Activated CD4-positive, alpha-beta T cell treated with anti-CD3 and anti-CD28 coated beads, Interleukin-2, amount 50 U/mL, for 16 hours (primary cell): Measurements from ENCODE around the gene RBBP7.

Experiments used
- DNase-seq: peaks from one replicate; pipeline ENCODE4 v3.0.0-alpha.2; 2020

The RBBP7 gene

DNA sequence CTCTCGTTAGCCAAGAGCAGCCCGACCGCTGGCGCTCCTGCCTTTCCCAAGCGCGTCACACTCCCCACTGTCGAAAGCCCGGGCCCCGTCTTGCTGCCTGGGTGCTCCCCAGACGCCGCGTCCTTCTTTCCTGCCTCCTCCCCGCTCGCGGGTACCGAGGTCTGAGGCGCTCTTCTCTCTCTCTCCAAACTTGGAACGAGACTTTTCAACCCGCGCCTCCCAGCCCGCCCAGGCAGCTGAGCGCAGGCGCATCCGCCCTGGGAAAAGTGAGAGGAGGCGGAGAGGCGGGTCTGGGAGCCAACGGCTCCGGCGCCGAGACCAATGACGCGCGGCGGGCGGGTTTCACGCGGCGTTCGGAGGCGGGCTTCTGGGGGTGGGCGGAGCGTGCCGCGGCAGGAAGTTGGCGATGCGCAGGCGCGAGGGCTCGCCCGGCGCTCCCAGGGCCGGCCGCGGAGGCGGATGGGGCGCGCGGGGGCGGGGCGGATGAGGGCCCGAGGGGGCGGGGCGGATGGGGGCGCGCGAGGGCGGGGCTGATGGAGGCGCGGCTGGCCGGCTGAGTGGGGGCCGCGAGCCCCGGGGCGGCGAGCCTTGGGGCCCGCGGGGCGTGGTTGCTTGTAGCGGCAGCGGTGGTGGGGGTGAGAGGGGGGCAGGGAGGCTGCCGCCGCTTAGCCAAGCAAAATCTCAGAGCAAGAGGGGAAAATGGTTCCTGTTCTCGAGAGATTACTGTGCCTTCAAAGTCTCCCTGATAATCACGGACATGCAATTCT, at the start of gene RBBP7:
RBBP7 (minus strand) TSS at position 268 of the 767 bp plus-strand sequence. CDS start 309 bp downstream, outside the sequence.
- peak; percentile 96 for DNase-seq

GRCh38 chrX:16918979-16919378, 48.8 kb upstream of the RBBP7 start:
- no peak for DNase-seq

- DNase-seq, result no peak
These were observed 47.0 kb upstream of the RBBP7 start for GRCh38 chrX:16917120-16917519.

DNA sequence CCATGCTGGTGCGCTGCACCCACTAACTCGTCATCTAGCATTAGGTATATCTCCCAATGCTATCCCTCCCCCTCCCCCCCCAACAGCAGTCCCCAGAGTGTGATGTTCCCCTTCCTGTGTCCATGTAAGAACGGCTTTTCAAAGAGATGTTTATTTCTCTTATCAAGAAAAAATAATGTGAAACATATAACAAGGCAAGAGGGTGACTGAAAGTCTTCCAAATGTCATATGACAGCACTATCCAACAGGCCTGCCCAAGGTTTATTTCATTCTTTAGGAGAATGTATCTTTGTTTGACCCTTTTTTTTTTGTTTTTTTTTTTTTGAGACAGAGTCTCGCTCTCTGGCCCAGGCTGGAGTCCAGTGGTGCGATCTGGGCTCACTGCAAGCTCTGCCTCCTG, 46.4 kb upstream of the RBBP7 start:
- no peak for DNase-seq

- no peak for DNase-seq
These were observed 43.9 kb upstream of the RBBP7 start for GRCh38 chrX:16914058-16914457.

GRCh38 chrX:16910376-16910775, 40.2 kb upstream of the RBBP7 start:
- DNase-seq, result no peak

GRCh38 chrX:16903274-16904022, 33.3 kb upstream of the RBBP7 start:
- DNase-seq, result no peak

- DNase-seq, result no peak
These were observed 27.3 kb upstream of the RBBP7 start for GRCh38 chrX:16897445-16897844.

GRCh38 chrX:16892504-16893362, 22.6 kb upstream of the RBBP7 start:
- DNase-seq, result peak; percentile 77

GRCh38 chrX:16885628-16886027, 15.5 kb upstream of the RBBP7 start:
- DNase-seq, result no peak

GRCh38 chrX:16883487-16883804, 13.3 kb upstream of the RBBP7 start:
- DNase-seq, result no peak

DNA sequence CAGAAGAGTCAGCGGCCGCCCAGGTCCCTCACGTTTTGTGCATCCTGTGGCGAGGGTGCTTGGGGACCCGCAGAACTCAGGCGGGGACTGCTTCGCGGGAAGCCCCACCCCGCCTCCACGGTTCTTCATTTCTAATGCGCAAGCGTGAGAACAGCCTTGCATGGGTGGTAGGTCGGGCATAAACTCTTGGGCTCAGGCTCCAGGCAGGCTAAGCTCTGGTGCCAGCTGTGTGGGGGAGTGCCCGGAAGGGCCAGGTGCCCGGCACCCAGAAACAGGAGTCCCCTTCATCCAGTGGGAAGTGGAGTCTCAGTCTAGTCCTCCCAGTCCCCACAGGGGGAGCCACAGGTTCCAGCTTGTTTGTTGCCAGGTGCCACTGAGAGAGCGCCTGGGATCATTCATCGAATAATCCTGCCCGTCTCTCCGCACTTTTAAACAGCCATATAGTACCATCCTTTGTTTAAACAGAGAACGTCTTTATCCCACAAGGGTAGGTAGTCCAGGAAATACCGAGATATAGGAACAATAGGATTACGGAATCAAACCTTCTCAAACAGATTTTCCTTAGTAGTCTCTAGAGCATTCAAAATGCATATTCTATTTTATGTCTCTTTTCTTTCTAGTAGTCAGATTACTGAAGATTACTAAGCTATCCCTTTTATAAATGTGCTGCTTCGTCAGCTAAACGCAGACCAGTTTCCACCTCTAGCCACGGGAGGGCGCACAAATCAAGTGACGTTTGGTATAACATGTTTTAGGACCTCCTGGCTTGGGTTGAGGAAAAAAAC, 12.7 kb upstream of the RBBP7 start:
- peak; percentile 68 for DNase-seq

GRCh38 chrX:16882169-16882568, 12.0 kb upstream of the RBBP7 start:
- DNase-seq, result no peak

DNA sequence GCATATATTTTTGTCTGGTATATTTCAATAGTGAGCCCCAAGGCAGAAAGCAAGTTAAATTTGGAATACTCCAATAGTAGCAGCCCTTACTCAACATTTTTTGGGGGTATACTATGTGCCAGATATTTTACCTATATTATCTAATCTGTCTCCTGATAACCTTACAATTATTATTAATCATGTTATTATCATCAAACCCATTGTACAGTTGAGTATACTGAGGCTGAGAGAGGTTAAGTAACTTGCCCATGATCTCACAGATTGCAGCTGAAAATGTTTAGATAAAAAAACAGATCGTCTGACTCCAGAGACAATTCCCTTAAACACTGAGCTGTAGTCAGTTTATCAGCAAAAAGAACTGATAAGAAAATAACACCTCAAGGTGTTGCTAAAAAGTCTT, 6.5 kb upstream of the RBBP7 start:
- no peak for DNase-seq

DNA sequence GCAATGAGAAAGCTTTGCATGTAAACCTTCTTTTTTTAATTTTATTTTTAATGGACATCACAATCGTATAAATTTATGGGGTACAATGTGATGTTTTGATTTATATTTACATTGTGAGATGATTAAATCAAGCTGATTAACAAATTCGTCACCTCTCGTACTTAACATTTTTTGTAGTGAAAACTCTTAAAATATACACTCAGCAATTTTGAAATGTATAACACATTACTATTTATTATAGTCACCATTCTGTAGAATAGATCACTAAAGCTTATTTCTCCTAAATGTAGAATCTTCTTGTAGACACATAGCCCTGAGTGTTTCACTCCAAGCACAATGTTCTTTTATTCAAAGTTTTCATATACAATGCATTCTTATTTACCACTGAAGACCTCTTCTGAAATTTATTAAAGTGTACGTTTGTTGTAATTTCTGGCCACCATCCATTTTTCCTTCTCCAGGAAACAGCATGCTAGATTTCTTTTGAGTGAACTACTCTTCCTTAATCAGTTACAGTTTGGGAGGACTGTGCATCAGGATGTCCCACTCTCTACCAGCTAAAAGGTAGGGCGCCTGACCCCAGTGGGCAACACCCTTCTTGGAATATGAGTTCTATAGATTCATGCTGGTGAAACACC, 4.4 kb upstream of the RBBP7 start:
- DNase-seq, result no peak

DNA sequence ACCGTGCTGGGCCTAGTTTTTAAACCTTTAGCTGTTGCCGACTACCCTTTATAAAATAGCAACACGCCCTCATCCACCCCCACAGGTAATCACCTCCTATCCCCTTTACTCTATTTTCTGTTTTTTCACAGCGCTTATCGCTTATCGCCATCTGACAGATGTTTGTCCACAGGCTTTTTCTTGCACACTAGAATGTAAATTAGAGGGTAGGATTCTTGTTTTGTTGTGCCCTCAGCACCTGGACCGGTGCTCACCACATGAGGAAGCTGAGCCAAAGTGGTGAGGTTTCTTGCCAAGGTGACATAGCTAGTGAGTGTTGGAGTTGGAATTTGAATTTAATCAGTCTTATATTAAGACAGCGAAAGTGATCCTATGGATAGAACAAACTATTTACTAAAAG, 2.9 kb upstream of the RBBP7 start:
- no peak for DNase-seq

DNA sequence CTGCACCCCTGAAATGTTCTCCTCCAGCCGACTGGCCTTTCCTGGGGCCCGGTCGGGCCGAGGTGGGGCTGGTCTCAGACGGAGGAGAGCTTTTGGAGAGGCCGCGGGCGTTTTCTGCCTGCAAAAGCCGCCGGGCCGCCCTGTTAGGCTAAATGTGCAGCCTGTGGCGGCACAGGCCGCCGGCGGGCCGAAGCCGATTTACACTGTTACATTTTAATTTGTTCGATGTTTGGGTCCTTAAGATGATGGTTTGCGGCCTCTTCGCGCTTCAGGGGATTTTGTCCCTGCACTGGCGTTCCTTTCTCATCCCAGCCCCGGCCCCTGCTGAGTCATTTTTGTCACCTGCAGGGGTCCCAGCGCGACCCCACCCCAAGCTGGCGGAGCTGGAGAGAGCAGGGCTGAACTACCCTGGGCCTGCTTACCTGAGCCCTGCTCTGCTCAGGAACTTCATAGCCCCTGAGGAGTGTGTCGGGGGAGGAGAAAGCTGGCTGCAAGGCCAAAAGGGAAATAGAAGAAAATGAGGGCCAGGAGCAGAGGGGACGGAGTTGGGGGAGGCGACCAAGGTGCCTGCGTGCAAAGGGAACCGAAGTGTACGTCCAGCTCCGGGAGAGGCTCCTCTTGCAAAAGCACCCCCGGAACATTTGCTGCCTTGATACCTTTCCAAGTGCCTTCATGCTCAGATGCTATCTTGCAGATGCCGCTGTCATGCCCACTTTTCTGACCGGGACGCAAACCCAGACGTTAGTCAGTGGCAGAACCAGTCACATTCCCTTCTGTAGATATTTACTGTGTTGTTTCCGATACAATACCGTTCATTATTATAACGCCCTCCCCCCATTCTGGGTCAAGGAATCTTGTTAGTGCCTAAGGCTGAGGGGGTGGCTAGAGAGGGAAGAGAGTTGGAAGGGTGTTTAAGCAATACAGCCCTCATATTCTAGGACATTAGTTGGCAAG, 977 bp upstream of the RBBP7 start:
- DNase-seq, result no peak

DNA sequence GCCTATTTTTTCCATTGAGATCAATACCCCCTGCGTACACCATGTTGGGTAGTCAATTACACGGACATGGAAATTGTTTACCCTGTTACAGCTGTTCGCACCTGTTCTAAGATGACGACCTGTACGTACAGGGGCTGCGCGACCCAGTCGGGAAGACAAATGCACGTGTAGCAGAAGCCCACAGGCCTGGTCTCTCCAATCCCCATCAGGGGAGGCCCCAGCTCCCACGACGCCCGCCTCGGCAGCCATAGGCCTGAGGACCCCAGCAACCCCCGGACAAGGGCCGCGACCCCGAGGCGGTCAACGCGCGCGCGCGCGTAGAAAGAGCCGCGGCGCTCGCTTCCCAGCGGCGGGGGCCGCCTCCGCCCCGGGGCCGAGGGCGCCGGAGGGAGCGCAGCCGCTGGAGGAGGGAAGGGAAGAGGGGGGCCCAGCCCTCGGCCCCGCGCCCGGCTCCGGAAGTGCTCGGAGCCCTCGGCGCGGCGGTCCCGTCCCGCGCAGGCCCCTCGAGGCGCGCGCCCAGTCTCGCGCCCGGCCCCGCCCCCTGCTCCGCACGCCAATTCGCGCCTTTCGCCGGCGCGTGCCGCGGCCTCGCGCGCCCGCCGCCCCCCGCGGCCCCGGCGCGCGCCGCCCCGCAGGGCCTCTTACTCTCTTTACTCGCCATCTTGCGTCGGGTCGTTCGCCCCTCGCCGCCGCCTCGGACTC, 618 bp downstream of the RBBP7 start:
- DNase-seq, result peak; percentile 48

DNA sequence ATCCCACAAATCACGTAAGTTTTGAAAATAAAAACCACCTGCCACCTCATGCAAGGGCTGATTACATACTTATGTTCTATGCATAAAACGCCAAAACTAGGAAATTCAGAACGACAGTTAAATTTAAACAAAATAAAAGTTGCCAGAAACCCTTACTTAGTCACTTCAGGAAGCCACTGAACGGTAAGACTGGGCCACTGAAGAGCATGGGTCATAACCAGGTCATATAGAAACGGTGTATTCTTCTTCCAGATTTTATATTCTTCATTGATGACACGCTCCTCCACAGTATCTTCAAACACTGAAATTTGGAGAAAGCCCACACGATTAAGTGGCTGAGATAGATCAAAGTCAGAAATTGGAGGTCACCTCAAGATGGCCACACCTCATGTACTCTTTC, 1.2 kb downstream of the RBBP7 start:
- DNase-seq, result no peak

GRCh38 chrX:16867947-16868346, 2.2 kb downstream of the RBBP7 start:
- DNase-seq, result no peak
